SU-DHL-6 (cell line): ENCODE results near the gene MADCAM1.

Experiments used
- H2AFZ ChIP-seq: fragments of 200-600 bp; sonication (generic); 2 replicates; pipeline ENCODE4 v1.6.1; 2014; ENCODE audit warnings: low read depth, mild to moderate bottlenecking, moderate library complexity, mixed read lengths, antibody characterized with exemption, low read length; ENCODE audit not compliant: severe bottlenecking
- H3F3A ChIP-seq: fragments of 200-600 bp; shearing (Covaris generic); 2 replicates; pipeline ENCODE4 v1.6.0; 2016; ENCODE audit warnings: antibody characterized with exemption, mild to moderate bottlenecking; ENCODE audit not compliant: insufficient read depth
- H3K27ac ChIP-seq: fragments of 200-600 bp; sonication (generic); 2 replicates; pipeline ENCODE4 v1.5.1; 2016; ENCODE audit warnings: low read depth, mild to moderate bottlenecking, low read length, moderate library complexity, mixed read lengths
- H3K27me3 ChIP-seq: fragments of 200-600 bp; sonication (generic), shearing (Covaris generic); 2 replicates; pipeline ENCODE4 v1.6.0; 2014; ENCODE audit warnings: mild to moderate bottlenecking, low read length
- H3K36me3 ChIP-seq: fragments of 200-600 bp; sonication (generic); 2 replicates; pipeline ENCODE4 v1.6.1; 2014; ENCODE audit warnings: mild to moderate bottlenecking, low read length, mixed read lengths
- H3K4me2 ChIP-seq: fragments of 300-600, 200-600 bp; shearing (Covaris generic), sonication (generic); 2 replicates; pipeline ENCODE4 v1.6.0; 2014; ENCODE audit warnings: low read length, low read depth, mild to moderate bottlenecking; ENCODE audit not compliant: poor library complexity, severe bottlenecking
- H3K4me3 ChIP-seq: fragments of 200-600 bp; sonication (generic); 2 replicates; pipeline ENCODE4 v1.5.1; 2014; ENCODE audit warnings: antibody characterized with exemption, low read length, mild to moderate bottlenecking, mixed read lengths; ENCODE audit not compliant: insufficient read depth, poor library complexity, severe bottlenecking
- H3K79me2 ChIP-seq: fragments of 200-600 bp; sonication (generic); 2 replicates; pipeline ENCODE4 v1.6.1; 2014; ENCODE audit warnings: mild to moderate bottlenecking, low read length, moderate library complexity; ENCODE audit not compliant: insufficient read depth
- H3K9ac ChIP-seq: fragments of 200-600 bp; sonication (generic); 2 replicates; pipeline ENCODE4 v1.7.0; 2014; ENCODE audit warnings: mild to moderate bottlenecking, low read length
- H3K9me2 ChIP-seq: fragments of 200-600 bp; sonication (generic); replicated peaks from 2 replicates; pipeline ENCODE4 v1.6.1; 2014; ENCODE audit warnings: low read length; ENCODE audit not compliant: insufficient read depth
- H3K9me3 ChIP-seq: fragments of 200-600 bp; sonication (generic); 2 replicates; pipeline ENCODE4 v1.6.1; 2014; ENCODE audit warnings: low read length, mixed read lengths; ENCODE audit not compliant: insufficient read depth
- H4K20me1 ChIP-seq: fragments of 200-600 bp; sonication (generic); 2 replicates; pipeline ENCODE4 v1.6.1; 2014; ENCODE audit warnings: low read depth, mild to moderate bottlenecking, antibody characterized with exemption, low read length, moderate library complexity, mixed read lengths
- EZH2phosphoT487 ChIP-seq: fragments of 200-600 bp; sonication (generic), shearing (Covaris generic); conservative IDR thresholded peaks from 2 replicates; pipeline ENCODE4 v1.6.1; 2018; ENCODE audit warnings: mild to moderate bottlenecking, antibody characterized with exemption, low read length, moderate library complexity, mixed read lengths
- TF ChIP-seq, protein P1 (sequence below): fragments of 200-600 bp; sonication (generic); IDR thresholded peaks from one replicate; pipeline ENCODE4 v1.5.1; 2017; ENCODE audit warnings: antibody characterized with exemption, mild to moderate bottlenecking, low read length, moderate library complexity; ENCODE audit not compliant: insufficient read depth, poor library complexity, severe bottlenecking

MADCAM1 gene

GRCh38 chr19:511101-511851 is 15.0 kb downstream of the MADCAM1 start:
- Histone ChIP-seq H3K36me3 (no peaks in the 10 kb centered on the region), H3K27ac (peak overlapping the region; percentile 80), H3K4me2 (peak overlapping the region; percentile 42), H3K27me3 (no peaks in the 10 kb centered on the region), H3K9ac (peak overlapping the region; percentile 18; the same call in 1 of the 2 replicates), H3K4me3 (no peak overlapping the region), H3K9me3 (no peaks in the 10 kb centered on the region), H4K20me1 (no peaks in the 10 kb centered on the region; the same call in 1 of the 2 replicates), H3F3A (peaks cover 10% of the 10 kb centered on the region), H3K9me2 (no peaks in the 10 kb centered on the region), H2AFZ (no peak overlapping the region), H3K79me2 (no peaks in the 10 kb centered on the region)
- no peak for TF ChIP-seq EZH2phosphoT487
- TF ChIP-seq, protein P1, sequence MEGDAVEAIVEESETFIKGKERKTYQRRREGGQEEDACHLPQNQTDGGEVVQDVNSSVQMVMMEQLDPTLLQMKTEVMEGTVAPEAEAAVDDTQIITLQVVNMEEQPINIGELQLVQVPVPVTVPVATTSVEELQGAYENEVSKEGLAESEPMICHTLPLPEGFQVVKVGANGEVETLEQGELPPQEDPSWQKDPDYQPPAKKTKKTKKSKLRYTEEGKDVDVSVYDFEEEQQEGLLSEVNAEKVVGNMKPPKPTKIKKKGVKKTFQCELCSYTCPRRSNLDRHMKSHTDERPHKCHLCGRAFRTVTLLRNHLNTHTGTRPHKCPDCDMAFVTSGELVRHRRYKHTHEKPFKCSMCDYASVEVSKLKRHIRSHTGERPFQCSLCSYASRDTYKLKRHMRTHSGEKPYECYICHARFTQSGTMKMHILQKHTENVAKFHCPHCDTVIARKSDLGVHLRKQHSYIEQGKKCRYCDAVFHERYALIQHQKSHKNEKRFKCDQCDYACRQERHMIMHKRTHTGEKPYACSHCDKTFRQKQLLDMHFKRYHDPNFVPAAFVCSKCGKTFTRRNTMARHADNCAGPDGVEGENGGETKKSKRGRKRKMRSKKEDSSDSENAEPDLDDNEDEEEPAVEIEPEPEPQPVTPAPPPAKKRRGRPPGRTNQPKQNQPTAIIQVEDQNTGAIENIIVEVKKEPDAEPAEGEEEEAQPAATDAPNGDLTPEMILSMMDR = no peak

GRCh38 chr19:512547-513365 is 16.5 kb downstream of the MADCAM1 start:
- Histone ChIP-seq H3F3A (peaks cover 10% of the 10 kb centered on the region), H3K4me2 (no peak overlapping the region), H3K9me2 (no peaks in the 10 kb centered on the region), H3K36me3 (no peaks in the 10 kb centered on the region), H3K79me2 (no peaks in the 10 kb centered on the region), H3K27me3 (no peaks in the 10 kb centered on the region), H3K27ac (no peak overlapping the region), H3K9me3 (no peaks in the 10 kb centered on the region), H3K9ac (no peak overlapping the region), H3K4me3 (no peak overlapping the region), H4K20me1 (no peaks in the 10 kb centered on the region; the same call in 1 of the 2 replicates), H2AFZ (no peak overlapping the region)
- TF ChIP-seq, protein P1 = no peak
- no peak for TF ChIP-seq EZH2phosphoT487

GRCh38 chr19:513368-514165 is 17.3 kb downstream of the MADCAM1 start:
- Histone ChIP-seq H3K27me3 (no peaks in the 10 kb centered on the region), H2AFZ (no peak overlapping the region), H3K9ac (no peak overlapping the region), H3K27ac (no peak overlapping the region), H3K79me2 (no peaks in the 10 kb centered on the region), H3F3A (peaks cover 10% of the 10 kb centered on the region), H3K9me3 (no peaks in the 10 kb centered on the region), H3K9me2 (no peaks in the 10 kb centered on the region), H3K36me3 (no peaks in the 10 kb centered on the region), H3K4me2 (no peak overlapping the region), H4K20me1 (no peaks in the 10 kb centered on the region; the same call in 1 of the 2 replicates), H3K4me3 (no peak overlapping the region)
- TF ChIP-seq, protein P1 = no peak
- TF ChIP-seq EZH2phosphoT487 = no peak
